NK-92 (cell line): ENCODE results near the gene FLAD1.

ENCODE experiments used
- DNase-seq: peaks from one replicate; lab custom pipeline; 2025; ENCODE audit not compliant: unreplicated experiment; lab: John Stamatoyannopoulos, UW

The FLAD1 gene

GRCh38 chr1:155034318-155035208, 51.4 kb downstream of the FLAD1 start:
- DNase-seq = no peak

GRCh38 chr1:155035936-155036335, 52.8 kb downstream of the FLAD1 start:
- DNase-seq = no peak

- no peak for DNase-seq
Measured at GRCh38 chr1:155037043-155037442, 53.9 kb downstream of the FLAD1 start.

- no peak for DNase-seq
Measured at GRCh38 chr1:155037851-155038441, 54.8 kb downstream of the FLAD1 start.

- no peak for DNase-seq
Measured at GRCh38 chr1:155038602-155039307, 55.6 kb downstream of the FLAD1 start.

- no peak for DNase-seq
Measured at GRCh38 chr1:155039308-155039669, 56.1 kb downstream of the FLAD1 start.

- no peak for DNase-seq
Measured at GRCh38 chr1:155040358-155041093, 57.4 kb downstream of the FLAD1 start.
